Measurements from ENCODE around the gene KSR1. TPM values are rescaled to one million over a fixed set of nuclear protein-coding genes. Genes with fewer than 3 reads are reported as not detected.

Gene KSR1
- polyA plus RNA-seq, 1 experiment, result 28.2 TPM

- Histone ChIP-seq H3K27me3 (ENCODE audit: control insufficient read depth, insufficient read depth, low read length) (no peaks in the 10 kb centered on the region), H3K27ac (ENCODE audit: low read depth, low read length) (no peak overlapping the region), H3K9me3 (ENCODE audit: control insufficient read depth, insufficient read depth, low read length) (no peaks in the 10 kb centered on the region), H3K4me3 (ENCODE audit: low read depth, low read length) (no peak overlapping the region)
- TF ChIP-seq, protein P1, sequence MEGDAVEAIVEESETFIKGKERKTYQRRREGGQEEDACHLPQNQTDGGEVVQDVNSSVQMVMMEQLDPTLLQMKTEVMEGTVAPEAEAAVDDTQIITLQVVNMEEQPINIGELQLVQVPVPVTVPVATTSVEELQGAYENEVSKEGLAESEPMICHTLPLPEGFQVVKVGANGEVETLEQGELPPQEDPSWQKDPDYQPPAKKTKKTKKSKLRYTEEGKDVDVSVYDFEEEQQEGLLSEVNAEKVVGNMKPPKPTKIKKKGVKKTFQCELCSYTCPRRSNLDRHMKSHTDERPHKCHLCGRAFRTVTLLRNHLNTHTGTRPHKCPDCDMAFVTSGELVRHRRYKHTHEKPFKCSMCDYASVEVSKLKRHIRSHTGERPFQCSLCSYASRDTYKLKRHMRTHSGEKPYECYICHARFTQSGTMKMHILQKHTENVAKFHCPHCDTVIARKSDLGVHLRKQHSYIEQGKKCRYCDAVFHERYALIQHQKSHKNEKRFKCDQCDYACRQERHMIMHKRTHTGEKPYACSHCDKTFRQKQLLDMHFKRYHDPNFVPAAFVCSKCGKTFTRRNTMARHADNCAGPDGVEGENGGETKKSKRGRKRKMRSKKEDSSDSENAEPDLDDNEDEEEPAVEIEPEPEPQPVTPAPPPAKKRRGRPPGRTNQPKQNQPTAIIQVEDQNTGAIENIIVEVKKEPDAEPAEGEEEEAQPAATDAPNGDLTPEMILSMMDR (IDR thresholded peaks at IDR 0.05; ENCODE audit: low read depth, low read length), result peak; percentile 98
- CTCF ChIA-PET, result interaction anchor here (0.6 to 7.5 kb wide), 36 partner anchors 8 to 365 kb away, joined by 3 to 94 read pairs (median 6); partner anchors contain the start of gene KSR1
- peak; percentile 72 for DNase-seq (ENCODE audit: low read depth, low spot score)
- POLR2A ChIA-PET, result no interaction called here
Observed at GRCh38 chr17:27601069-27601974, 145.1 kb downstream of the KSR1 start.

DNA sequence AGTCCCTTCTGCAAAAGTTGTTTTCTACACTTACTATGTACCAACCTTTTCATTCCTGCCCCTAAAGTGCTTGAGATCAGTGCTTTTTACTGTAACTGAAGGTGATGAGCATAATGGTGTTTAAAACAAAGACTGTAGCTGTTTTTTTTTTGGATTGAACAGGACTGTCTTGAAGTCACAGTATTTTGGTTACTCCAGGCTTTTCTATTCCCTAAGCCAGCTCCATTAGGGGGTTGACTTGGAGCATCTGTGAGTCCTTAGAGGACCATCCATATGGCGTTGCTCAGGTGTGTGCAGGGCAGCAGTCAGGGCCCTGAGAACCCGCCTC is 145.7 kb downstream of the KSR1 start:
- ChIA-PET CTCF (interaction anchor here (0.5 to 7.5 kb wide), 29 partner anchors 9 to 365 kb away, joined by 3 to 94 read pairs (median 5); partner anchors contain the start of genes KSR1 and WSB1), POLR2A (no interaction called here)
- TF ChIP-seq, protein P1 (IDR thresholded peaks at IDR 0.05; ENCODE audit: low read depth, low read length), result no peak
- Histone ChIP-seq H3K9me3 (ENCODE audit: control insufficient read depth, insufficient read depth, low read length) (no peaks in the 10 kb centered on the region), H3K27me3 (ENCODE audit: control insufficient read depth, insufficient read depth, low read length) (no peaks in the 10 kb centered on the region), H3K4me3 (ENCODE audit: low read depth, low read length) (no peak overlapping the region), H3K27ac (ENCODE audit: low read depth, low read length) (no peak overlapping the region)
- no peak for DNase-seq (ENCODE audit: low read depth, low spot score)

- TF ChIP-seq, protein P1 (IDR thresholded peaks at IDR 0.05; ENCODE audit: low read depth, low read length), result peak; percentile 98
- no peak overlapping the region for H3K4me3 ChIP-seq (ENCODE audit: low read depth, low read length)
- peak; percentile 32 for DNase-seq (ENCODE audit: low read depth, low spot score)
- no peaks in the 10 kb centered on the region for H3K27me3 ChIP-seq (ENCODE audit: control insufficient read depth, insufficient read depth, low read length)
- H3K9me3 ChIP-seq (ENCODE audit: control insufficient read depth, insufficient read depth, low read length), result no peaks in the 10 kb centered on the region
- CTCF ChIA-PET, result interaction anchor here (0.5 to 7.5 kb wide), 49 partner anchors 8 to 756 kb away, joined by 3 to 94 read pairs (median 4); partner anchors contain the start of gene KSR1
- POLR2A ChIA-PET, result no interaction called here
- no peak overlapping the region for H3K27ac ChIP-seq (ENCODE audit: low read depth, low read length)
Observed at GRCh38 chr17:27602721-27603420, 146.6 kb downstream of the KSR1 start.

DNA sequence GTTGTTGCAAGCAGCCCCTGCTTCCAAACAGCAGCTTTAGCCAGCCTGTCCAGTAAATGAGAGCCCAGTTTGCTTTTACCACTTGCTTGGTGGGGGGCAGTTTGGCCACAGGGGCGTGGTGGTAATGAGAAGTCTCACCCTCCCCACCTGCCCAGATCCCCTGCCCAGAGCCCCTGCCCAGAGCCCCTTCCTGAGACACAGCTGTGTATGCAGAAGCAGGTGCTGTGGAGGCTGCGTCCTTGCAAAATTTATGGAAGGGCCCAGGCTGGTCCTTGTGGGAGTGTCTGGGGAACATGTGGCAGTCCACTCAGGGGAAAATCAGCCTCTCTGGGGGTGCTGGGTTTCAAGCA is 147.1 kb downstream of the KSR1 start:
- H3K4me3 ChIP-seq (ENCODE audit: low read depth, low read length), result no peak overlapping the region
- TF ChIP-seq, protein P1 (IDR thresholded peaks at IDR 0.05; ENCODE audit: low read depth, low read length), result no peak
- no peaks in the 10 kb centered on the region for H3K27me3 ChIP-seq (ENCODE audit: control insufficient read depth, insufficient read depth, low read length)
- ChIA-PET CTCF (interaction anchor here (0.5 to 7.5 kb wide), 36 partner anchors 8 to 756 kb away, joined by 3 to 94 read pairs (median 4); partner anchors contain the start of gene KSR1), POLR2A (no interaction called here)
- H3K27ac ChIP-seq (ENCODE audit: low read depth, low read length), result no peak overlapping the region
- DNase-seq (ENCODE audit: low read depth, low spot score), result no peak
- H3K9me3 ChIP-seq (ENCODE audit: control insufficient read depth, insufficient read depth, low read length), result no peaks in the 10 kb centered on the region

Data from AG04450 (cell line).